Activated CD4-positive, alpha-beta T cell treated with anti-CD3 and anti-CD28 coated beads, Interleukin-2, amount 50 U/mL, for 48 hours (primary cell): ENCODE data around the gene TH.
"Not testable (repeated sequence)": the region's sequence is repeated elsewhere in the genome, so short reads cannot be mapped to it uniquely, and the experiment has no call there.

Experiments
- DNase-seq, 2 experiments: peaks; one replicate each; pipeline ENCODE4 v3.0.0-alpha.2; 2020

TH gene

GRCh38 chr11:2194877-2195755 is 23.5 kb upstream of the TH start:
- peak; percentile 66 to 71 for DNase-seq

GRCh38 chr11:2193888-2194595 is 22.4 kb upstream of the TH start:
- not testable (repeated sequence) for DNase-seq

GRCh38 chr11:2193099-2193887 is 21.7 kb upstream of the TH start:
- no peak for DNase-seq

- no peak for DNase-seq
Observed at GRCh38 chr11:2192435-2192834, 20.8 kb upstream of the TH start.

GRCh38 chr11:2191883-2192282 is 20.3 kb upstream of the TH start:
- no peak for DNase-seq

GRCh38 chr11:2190657-2191471 is 19.2 kb upstream of the TH start:
- no peak for DNase-seq

DNA sequence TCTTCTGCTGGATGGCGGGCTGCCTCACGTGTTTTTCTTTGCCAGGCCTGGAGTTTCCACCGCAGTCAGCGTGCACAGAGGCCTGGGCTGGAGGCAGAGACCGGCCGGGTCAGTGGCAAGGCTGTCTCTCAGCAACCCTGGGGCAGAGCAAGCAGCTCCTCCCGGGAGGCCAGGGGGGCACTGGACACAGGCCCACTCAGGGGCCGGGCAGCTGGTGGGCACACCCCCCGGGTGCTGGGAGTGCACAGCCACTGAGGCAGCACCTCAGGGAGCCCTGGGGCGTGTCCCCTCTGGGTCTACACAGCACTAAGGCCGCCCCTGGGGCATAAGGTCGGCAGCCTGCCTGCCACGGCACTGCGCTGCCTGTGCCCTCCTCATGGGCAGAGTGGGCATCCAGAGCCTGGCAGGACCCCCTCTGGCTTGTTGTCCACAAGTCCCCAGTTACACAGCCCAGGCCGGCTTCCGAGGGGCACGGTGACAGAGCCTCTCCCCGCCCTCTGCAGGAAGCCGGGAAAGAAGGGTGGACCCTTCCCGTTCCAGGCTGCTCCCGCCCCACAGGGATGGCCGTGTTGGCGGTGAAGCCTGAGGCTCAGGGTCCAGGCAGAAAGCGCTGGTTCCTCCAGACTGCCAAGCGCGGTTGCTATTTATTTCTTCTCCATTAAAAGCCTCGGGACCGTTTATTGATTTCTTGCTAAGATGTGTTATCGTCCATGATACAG is 18.5 kb upstream of the TH start:
- DNase-seq: no peak

- DNase-seq: no peak
Observed at GRCh38 chr11:2188745-2189144, 17.1 kb upstream of the TH start.

DNA sequence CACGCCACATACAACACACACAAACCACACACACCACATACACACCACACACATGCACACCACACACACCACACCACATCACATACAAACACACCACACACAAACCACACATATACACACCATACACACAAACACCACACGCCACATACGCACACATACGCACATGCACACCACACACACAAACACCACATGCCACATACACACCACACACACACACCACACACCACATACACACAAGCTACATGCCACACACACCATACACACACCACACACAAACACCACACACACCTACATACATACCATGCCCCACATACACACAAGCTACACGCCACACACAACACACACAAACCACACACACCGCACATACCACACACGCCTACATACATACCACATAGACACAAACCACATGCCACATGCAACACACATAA is 15.7 kb upstream of the TH start:
- DNase-seq: no peak

DNA sequence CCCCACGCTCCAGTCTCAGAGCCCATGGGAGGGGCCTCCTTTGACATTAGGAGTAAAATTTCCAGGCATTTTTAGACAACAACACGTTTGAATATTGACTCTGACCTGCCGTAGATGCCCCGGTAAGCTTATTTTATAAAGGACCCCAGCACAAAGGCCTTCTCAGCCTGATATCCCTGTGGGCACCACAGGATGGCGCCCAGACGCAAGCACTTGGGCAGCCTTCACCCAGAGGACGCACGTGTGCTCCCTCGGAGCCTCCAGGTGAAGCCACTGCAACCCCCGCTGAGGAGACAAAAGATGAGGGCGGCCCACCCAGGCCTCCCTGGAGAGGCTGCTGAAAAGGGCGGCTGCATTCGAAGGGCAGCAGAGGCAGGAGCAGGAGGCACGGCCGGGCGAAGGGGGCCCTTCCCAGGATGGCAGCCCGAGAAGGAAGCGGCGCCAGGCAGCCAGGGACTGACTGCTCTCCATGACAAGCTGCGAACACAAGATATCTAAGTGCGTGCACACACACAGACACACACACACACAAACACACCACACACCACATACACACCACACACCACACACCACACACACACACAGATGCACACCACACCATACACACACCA is 15.2 kb upstream of the TH start:
- peak; percentile 44 to 57 for DNase-seq

DNA sequence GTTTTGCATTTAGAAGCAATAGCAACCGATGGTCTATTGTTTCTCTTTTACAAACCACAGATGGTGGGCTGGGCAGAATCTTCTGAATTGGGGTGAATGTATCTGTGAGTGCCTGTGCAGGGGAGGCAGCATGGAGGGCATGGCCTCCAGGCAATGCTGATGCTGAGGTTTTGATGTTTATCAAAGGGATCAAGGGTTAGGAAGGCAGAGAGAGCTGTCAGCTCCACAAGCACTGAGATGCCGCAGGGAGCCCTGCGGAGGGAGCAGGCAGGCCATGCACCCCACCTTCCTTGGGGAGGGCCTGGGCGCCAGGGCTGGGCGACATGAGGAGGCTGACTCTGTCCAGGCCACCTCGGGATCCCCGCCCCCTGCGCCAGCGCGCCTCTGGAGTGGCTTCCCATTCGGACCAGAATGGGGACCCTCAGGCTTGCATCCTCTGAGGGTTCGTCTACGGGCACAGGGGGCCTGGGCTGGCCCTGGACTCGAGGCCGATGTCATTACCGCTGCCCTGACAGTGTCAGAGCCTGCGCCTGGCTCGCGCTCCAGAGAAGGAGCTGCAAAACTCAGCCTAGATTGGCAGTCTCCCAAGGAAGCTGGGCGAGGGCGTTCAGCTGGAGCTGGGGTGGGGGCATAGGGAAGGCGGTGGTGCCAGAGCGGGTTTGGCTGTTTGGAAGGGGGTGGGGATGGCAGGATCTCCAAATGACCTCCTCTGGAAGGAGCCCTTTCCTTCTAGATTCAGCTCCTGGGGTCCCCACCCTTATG is 13.9 kb upstream of the TH start:
- DNase-seq: no peak

GRCh38 chr11:2182692-2183474 is 11.3 kb upstream of the TH start:
- no peak for DNase-seq

- DNase-seq: no peak
Observed at GRCh38 chr11:2182075-2182474, 10.5 kb upstream of the TH start.

DNA sequence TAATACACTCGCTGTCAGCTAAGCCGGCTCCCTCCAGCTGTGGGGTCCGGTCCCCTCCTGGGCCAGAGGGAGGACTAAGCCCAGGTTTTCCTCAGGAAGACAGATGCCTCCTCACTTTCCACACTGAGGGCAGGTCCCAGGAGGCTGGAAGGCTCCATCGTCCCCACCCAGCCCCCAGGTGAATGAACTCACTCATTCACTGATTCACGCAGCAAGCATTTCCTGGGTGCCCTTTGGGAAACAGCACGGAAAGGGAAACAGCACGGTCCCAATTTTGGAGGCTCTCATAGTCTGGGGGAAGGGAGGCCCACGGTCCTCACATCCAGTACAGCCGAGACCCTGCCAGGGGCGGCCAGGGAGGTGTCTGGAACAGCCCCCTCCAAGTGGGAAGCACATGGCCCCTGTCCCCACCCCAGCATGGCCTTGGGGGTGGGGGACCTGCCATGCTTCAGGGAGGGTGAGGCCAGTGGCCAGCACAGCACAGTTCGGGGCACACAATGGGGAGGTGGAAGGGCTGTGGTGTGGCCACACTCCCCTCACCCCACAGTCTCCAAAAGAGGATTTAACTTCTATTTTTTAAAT is 9.3 kb upstream of the TH start:
- no peak for DNase-seq

DNA sequence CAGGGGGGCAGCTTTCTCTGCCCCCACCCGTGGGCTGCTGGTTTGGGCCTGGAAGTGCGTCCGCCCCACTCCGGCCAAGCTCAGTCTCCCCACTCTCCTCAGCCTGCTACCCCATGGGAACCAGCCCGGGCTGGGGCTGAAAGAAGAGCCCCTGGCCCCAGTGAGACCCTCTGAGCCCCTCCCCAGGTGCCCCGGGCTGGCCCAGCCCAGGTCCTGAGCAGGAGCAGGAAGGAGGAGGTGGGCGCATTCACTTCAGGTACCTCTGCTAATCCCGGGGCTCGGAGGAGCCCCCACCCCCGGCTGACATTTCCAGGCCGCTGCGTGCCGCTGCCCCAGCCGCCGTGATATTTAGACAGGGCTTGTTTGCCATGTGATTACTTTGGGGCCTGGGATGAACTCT is 8.7 kb upstream of the TH start:
- DNase-seq: no peak

DNA sequence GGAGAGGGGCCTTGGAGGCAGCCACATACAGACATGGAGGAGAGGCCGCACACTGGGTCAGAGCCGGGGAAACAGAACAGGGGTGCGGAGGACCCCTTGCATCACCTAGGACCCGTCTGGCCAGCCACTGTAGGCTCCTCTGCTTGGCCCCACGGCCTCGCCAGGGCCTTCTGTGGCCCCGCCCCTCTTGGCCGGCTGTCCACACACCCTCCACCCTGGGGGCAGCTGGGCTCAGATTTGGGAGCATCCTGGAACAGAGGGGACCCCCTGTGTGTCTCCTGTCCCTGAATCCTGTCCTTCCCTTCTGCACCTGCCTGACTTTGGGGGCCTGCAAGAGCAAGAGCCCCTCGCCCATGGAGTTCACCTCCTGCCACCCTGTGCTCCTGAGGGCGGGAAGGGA is 7.9 kb upstream of the TH start:
- DNase-seq: no peak

DNA sequence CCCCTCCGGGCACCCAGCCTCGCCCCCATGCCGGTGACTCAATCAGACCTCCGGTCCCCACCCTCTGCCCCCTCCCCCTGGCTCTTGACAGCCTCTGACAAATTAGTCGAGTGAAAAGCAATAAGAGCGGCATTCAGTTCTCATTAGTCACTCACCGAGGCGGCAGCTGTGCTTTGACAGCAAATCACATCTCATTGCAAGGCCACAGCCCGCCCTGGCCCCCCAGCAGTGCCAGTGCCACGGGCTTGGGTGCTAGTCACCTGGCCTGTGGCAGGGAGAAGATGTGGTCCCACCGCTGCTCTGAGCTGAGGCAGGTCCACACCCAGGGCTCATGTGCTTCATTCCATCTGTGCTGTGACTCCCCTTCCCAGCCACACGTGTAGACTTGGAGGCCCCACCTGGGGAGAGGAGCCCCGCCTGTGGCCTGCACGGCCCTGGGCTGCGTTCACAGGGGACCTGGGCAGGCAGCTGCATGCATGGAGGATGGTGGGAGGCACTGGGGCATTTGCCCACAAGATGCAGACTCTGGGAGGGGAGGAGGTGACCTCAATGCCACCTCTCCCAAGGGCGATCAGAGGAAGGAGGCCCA is 7.4 kb upstream of the TH start:
- no peak for DNase-seq

GRCh38 chr11:2178055-2178773 is 6.6 kb upstream of the TH start:
- DNase-seq: not testable (repeated sequence)
